Testis (tissue), 2 donors: ENCODE data around the gene DYRK1A.
"Not testable (repeated sequence)": the region's sequence is repeated elsewhere in the genome, so short reads cannot be mapped to it uniquely, and the experiment has no call there.

ENCODE experiments used
- CTCF ChIP-seq, 3 experiments: fragments of 450-650 bp in 2 of 3; fragments of 200-600 bp in 1 of 3; sonication (generic) in 1 of 3; IDR thresholded peaks; one replicate each; pipeline ENCODE4 v1.5.1; 2016 to 2019; ENCODE audit warnings: antibody characterized with exemption in 3 of 3, mild to moderate bottlenecking in 2 of 3, moderate library complexity in 1 of 3
- POLR2A ChIP-seq: fragments of 450-650 bp; IDR thresholded peaks from one replicate; pipeline ENCODE4 v1.6.1; 2017; ENCODE audit warnings: antibody characterized with exemption, mild to moderate bottlenecking, moderate library complexity

DNA sequence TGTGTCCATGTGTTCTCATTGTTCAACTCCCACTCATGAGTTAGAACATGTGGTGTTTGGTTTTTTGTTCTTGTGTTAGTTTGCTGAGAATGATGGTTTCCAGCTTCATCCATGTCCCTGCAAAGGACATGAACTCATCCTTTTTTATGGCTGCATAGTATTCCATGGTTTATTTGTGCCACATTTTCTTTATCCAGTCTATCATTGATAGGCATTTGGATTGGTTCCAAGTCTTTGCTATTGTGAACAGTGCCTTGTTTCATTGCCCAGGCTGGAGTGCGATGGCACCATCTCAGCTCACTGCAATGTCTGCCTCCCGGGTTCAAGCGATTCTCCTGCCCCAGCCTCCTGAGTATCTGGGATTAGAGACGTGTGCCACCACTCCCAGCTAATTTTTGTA is 183.2 kb downstream of the DYRK1A start:
- TF ChIP-seq POLR2A; CTCF (IDR thresholded peaks at IDR 0.05): not testable (repeated sequence)
